Activated effector memory CD4-positive, alpha-beta T cell treated with anti-CD3 and anti-CD28 coated beads, Interleukin-2, amount 50 U/mL, for 16 hours (primary cell): Measurements from ENCODE around the gene TMEM108.

Experiments used
- DNase-seq: peaks from one replicate; pipeline ENCODE4 v3.0.0-alpha.2; 2020

TMEM108 gene

DNA sequence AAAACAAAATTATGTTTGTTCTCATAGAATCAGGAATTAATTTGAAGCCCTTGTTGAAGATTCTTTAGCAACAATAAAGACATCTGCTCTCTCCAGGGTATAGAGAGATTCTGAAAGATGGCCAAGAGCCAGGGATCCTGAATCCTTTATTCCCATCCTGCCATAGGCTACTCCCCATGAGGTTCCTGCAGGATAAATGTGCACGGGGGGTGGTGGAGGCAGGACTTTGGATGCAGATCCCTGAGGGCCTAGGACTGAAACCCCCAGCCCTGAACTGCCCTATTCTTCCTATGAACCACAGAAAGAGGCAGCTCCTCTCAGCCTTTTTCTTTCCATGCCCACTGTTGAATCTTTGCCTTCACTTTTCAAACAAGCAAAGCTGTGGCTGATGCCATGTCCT, 17.1 kb downstream of the TMEM108 start:
- no peak for DNase-seq

DNA sequence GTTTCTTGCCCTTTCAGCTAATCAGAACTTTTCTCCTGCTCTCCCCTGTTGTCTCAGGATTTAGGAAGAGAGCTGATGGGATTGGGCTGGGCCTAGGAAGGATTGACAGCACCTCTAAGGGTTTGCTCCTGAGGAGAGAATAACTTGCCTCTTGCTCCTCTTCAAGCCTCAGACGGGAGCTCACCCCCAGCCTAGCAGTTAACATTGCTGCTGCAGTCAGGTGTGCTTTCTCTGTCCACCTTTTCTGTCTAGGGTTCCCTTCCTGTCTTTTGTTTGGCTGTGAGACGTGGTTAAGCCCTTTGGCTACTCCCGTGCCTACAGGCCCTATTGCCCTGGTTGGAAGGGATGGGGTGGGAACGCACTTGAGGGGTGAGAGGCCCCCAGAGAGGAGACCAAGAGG, 20.1 kb downstream of the TMEM108 start:
- DNase-seq, result no peak

DNA sequence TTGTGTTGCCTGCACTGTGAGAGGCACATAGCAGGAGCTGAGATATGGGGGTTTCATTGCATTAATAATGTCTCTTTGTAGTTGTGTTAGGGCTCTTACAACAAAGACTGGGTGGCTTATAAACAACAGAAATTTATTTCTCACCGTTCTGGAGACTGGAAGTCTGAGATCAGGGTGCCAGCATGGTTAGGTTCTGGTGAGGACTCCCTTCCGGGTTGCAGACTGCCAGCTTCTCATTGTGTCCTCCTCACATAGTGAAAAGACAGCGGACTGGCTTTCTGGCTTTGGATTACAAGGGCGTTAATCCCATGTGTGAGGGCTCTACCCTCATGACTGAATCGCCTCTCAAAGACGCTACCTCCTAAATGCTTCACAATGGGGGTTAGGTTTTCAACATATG, 20.6 kb downstream of the TMEM108 start:
- DNase-seq, result no peak

DNA sequence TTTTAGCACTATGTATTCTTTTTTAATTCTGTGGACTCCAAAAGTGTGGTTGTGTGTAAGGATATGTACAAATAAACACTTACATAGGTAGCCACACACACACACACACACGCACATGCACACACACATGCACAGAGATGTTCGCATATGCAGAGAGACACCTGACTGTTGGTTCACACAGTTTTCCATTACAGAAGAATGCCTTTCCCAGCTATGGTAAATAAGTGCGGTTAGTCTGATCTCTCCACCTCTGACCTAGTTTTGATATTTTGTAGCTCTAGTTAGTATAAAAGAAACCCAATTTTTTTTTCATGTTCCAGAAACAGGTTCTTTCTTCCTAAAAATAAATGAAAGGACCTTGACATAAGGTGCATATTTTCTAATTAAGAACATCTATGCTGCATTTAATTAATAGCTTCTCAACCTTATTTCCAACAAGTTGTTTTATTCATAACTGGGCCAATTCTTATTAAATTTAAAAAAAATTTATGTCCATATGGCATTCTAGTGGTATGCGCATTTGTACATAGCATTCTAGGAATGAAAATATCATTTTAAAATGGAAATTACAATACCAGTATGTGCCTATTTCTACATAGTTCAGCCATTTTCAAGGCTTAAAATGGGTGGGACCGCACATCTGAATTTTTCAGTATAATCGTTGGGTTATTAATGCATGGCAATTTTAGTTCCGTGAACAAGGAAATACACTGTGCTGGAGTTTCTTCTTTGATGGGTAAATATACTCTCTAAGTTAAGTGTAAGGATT, 27.2 kb downstream of the TMEM108 start:
- DNase-seq, result no peak

DNA sequence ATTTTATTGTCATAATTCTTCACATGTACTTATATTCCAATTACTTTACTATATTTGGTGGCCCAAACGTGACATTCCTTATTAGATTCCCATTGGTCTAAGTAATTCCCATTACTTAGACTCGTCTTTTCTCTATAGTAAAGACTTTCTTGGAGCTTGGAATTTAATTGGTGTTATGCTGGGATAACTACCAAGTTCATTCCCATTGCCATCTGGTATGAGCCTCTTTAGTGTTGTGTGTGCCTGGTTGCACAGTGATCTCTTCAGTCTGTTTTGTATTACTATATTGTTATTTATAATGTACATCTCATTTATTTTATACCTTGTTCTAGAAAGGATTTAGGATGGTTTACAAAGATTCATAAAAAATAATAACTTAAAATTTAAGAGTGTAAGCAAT, 27.8 kb downstream of the TMEM108 start:
- no peak for DNase-seq

DNA sequence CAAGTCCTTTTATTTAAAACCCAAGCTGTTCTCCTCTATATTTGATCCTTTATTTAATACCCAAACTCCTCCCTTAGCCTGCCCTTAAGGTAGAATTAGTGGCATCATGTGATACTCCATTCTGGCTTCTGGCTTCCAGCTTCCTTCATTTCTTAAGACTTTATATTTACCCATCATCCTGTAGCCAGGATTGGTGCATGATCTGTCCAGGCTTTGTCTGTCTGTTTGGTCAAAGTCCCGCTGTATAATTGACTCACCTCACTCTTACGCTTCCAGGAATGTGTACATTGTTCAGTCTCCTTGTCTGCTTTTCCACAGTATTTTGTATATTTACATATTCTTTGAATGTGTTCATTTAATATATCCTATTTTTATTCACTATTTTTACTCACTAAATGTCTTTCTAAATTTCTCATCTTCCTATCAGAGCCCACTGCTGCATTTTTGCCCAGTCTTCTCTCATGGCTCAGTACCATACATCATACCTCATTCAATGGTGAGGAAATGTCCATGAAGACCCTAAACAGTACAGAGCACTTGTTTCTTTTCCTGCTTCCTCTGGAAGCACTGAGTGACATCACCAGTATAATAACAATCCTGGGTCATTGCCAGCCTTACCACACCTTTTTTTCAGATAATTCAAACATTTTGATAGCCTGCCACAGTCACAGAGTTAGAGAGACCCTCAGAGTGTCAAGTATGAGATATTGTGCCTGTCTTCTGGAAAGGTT, 31.5 kb downstream of the TMEM108 start:
- no peak for DNase-seq

DNA sequence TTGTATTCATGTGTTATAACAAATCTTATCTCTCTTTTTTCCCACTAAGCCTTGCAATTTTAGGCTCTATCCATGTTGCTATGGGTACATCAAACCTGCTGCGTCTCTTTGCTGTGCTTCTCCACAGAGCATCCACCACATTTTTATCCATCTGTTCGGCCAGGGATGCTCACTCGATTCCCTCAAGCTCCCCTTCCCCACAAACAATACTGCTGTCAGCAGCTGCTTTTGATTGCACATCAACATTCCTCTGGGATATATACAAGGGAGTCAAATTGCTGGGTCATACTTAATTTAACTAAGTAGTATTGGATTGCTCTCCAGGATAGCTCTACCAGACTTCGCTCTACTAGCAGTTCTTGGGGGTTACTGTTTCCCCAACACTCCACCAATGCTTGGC, 36.8 kb downstream of the TMEM108 start:
- no peak for DNase-seq

DNA sequence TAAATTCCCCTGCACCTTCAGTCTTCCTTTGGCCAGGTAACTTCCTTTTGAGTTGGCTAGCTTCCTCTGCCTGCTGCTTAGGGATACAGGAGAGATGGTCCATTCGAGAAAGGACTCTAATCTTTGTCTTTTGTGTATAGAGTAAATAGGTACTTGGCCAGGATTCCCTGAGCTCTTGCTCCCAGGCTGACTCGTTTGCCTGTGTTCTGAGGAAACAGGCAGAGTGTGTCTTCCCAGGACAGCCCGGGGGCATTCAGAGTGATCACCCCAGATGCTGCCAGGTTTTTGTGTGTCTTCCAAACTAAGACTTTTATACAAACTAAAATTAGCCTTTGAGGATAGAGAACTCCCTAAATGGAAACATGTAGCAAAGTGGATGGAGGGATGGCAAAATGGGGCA, 39.5 kb downstream of the TMEM108 start:
- no peak for DNase-seq

DNA sequence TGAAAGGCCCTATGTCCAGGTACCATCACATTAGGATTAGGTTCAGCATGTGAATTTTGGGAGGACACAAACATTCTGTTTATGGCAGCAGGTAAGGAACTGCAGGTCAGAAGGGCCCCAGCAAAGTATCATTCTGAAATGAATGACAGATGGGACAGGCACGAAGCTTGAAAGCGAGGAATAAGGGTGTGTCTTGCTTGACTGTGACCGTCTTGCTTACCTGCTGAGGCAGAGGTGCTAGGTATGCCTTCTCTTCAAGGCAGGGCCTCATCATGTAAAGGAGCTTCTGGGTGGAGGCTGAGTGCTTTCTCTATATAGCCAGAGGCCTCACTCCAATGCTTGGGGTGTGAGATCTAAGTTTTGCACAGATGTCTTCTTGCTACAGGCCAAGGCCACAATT, 41.4 kb downstream of the TMEM108 start:
- no peak for DNase-seq

DNA sequence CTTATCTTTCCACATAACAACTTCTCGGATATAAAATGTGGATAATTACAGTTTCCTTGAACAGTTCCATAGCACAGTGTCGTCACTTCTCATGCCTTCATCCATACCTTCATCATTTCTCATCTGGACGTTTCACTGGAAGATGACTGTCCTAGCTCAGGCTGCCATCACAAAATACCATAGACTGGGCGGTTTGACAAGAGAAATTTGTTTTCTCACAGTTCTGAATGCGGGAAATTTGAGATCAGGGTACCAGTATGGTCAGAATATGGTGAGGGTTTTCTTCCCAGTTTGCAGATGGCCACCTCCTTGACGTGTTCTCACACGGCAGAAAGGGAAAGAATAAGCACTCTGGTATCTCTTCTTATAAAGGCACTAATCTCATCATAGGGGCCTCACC, 42.8 kb downstream of the TMEM108 start:
- DNase-seq, result no peak

DNA sequence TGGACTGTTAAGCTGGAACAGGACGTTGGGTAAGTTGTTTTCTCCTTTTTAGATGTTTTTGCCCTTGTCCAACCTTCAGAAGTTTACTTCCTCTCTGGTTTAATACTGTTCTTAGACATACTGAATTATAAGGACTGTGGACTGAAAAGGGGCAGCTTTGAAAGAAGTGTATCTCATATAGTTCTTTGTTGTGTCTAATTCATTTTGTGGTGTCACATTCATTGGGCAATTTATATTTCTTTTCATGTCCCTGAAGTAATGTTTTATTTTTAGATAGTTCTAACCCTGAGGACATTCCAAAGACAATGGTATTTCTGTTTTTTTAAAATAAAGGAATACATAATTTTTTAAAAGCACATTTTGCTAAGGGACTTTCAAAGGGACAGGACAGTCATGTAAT, 45.2 kb downstream of the TMEM108 start:
- DNase-seq, result no peak

DNA sequence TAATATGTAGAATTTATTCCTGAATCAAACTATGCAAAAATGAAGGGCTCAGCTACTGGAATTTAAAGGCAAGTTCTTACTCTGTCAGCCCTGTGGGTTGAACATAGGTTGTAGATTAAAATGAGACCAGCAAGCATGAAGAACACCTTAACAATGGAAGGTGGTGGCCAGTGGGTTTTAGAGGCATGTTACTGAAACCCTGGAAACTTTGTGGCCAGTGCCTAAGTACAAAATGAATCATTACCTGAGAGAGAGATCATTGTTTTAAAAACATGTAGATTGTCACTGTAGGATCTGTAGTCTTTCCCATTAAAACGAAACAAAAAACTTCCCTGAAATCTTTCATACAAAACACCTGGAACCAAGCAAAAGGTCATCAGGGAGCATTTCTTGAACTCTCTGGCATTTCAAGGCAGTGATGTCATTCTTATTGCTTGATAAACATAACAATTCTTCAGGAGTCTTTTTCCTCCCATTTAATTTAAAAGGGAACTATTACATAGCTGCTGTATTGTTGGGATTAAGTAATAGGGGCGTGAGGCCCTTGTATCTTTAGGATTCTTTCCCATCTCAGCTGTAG, 51.8 kb downstream of the TMEM108 start:
- no peak for DNase-seq

DNA sequence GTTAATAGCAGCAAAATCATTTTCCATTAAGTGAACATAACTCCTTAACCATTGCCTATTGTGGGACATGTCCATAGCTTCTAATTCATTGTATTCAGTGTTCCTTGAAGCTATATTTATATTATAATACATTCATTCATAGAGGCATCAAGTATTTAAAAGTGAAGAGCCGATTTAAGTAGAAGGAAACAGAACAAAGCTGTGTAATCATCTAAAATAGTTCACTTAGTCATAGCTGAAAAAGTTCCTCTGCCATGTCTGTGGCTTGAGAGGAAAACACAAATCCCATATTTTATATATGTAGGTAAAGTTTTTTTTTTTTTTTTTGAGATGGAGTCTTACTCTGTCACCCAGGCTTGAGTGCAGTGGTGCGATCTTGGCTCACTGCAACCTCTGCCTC, 54.5 kb downstream of the TMEM108 start:
- no peak for DNase-seq

DNA sequence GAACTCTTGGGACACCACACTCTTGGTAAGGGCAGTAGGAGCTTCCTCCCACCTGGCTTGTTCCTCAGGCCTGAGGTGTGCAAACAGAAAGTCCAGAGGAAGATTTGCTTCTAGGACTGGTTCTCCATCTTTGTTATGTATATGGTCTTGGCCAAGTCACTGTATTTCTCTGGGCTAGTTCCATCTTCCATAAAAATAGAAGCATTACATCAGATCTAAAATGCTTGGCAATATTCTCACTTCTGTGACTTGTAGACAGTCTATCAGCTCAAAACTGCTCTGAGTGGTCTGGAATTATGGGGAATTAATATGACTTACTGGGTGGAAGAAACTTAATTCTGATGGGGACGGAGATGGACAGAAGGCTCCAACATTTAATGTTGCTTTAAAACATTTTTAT, 55.2 kb downstream of the TMEM108 start:
- no peak for DNase-seq

DNA sequence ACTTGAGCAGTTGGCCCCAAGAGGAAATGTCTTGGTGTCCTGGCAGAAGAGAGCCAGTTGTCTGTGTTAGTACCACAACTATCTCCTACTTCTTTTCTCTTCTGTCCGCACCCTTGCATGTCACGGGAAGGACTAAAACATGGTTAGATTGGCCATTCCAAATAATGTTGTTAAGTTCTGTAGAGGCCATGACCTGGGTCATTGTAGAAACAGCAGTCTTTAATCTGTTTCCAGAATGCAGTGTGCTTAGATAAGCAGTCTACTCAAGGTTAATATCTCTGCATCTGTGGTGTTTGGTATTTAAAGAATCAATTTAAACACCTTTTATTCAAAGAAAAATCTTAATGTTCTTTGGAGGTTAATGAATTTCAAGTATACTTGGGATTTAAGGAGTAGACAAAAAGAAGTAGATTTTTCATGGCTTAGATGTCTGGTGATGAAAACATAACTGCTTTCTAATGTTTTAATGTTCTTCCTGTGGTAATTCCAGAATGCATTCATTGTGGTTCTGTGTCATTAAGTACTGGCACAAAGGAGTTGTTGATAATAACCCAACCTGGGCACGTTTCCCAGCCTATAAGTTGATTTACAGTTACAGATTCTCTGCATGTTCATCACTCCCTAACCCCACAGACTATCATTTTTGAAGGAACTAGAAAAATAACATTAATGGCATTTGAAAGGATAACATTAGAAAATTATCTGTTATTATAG, 58.9 kb downstream of the TMEM108 start:
- DNase-seq, result no peak

DNA sequence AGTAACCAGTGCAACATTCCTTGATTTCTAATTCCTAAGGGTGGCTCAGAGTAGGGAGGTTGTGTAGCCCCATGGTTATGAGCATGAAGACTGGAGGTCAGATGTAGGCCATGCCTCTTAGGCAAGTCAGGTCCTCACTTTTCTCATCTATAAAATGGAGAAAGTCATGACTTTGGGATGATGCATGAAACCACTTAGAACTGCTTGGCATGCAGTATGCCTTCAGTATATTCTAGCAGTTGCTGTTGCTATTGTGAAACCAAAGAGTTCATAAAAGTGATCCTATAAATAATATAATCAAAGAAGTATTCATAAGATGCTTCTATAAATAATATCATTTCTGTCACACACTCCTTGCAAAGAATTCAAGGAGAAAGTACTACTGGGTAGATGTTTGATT, 65.5 kb downstream of the TMEM108 start:
- no peak for DNase-seq

DNA sequence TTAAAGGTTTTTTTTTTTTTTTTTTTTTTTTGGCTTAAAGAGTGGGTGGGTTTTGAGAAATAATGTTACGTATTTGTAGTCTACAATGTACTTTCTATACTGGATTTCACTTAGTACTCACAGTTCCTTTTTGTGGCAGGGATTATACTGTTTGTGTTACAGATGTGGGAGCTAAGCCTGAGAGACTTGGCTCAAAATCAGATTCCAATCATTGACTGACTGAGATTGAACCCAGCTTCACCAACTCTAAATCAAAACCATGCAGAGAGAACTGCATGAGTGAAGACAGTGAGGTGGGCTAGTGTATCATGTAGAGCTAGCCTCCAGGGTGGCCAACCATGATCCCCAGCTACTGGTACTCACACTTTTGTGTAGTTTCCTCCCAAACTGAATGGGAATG, 68.0 kb downstream of the TMEM108 start:
- DNase-seq, result no peak

DNA sequence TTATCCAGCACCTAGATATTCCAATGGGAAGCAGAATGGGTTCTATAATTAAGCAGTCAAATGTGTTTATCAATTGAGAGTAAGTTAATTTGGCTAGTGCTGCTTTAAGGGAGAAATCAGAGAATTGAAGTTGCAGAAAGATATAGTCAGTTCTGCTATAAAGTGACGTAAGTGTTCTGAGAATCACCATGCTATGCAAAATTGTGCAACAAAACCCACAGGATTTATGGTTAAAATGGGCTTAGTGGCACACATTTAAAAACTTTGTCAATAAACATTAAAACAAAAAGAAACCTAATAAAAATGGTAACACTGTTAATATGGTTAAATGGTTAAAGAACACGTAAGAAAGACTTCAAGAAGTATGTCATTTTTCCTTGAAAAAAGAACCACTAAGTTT, 74.5 kb downstream of the TMEM108 start:
- DNase-seq, result no peak

DNA sequence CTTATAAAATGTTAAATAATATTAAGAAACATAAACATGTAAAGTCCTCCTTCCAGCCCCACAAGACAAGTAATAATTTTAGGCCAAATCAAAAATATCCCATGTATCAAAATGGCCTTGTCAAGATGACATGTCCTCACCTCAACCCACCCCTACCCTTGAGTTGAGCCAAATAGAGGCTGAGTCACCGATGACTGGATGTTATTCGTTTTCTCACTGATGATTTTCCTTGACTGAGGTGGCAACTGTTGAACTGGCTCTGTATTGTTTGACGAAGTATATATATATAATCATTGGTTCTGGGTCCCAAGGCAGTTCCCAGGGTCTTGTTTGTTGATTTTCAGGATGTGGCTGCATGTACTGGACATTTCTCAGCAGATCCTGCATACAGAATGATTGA, 75.3 kb downstream of the TMEM108 start:
- DNase-seq, result no peak

DNA sequence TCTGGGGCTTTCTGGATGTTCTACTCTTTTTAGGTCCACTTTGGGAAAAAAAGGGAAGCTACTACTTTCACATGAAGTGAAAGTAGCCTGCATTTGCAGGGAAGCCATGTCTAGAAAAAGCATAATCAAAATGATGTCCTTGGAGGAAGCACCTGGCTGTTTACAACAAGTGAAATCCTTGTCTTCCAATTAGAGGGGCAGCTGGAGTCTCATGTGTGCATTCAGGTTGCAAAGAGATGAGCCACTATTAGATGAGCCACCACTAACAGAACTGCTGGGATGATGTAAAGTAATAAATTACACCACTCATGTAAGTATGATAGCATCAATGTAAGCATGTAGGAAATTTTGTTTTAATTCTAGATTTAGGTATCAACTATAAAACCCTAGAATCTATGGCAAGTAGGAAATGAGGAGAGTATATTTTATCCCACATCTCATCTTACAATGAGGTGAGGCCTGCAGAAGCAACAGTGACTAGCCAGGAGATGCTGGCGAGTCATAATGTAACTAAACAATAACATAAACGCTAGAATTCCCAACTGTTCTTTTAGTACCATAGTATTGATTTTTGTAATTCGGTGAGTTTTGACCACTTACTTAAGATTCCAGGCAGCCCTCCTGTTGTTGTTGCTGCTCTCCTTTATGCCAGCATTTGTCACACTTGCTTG, 75.9 kb downstream of the TMEM108 start:
- no peak for DNase-seq

DNA sequence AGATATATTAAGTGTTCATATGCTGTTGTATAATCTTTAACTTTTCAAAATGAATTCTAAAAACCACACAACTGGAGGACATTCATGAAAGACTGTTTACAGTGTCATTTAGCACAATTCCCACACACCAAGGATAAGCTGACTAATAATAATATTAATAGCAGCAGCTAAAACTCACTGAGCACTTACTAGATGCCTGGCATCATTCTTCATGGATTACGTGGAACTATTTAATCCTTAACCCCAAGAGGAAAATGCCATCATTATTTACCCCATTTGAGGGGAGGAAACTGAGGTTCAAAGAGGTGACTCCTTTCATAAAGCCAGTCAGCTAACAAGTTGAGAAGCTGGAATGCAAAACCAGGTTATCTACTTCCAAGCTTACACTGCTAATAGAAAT, 77.0 kb downstream of the TMEM108 start:
- DNase-seq, result no peak

DNA sequence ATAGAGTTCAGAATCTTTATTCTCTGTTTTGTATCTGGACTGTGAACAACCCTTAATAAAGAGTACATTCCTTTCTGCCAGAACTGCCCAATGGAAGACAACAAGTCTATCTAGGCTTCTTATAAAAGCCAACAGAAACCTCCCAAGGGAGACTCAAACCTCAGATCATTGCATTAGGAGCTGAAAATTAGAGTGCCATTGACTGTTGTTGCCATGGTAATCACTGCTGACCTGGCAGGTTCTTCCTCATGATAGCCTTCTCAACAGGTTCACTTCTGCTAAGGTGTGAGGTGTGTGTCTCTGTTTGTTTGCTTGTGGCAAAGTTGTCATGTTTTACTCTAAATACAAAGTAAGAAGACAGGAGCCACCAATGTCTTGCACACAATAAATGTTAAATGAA, 79.2 kb downstream of the TMEM108 start:
- no peak for DNase-seq

DNA sequence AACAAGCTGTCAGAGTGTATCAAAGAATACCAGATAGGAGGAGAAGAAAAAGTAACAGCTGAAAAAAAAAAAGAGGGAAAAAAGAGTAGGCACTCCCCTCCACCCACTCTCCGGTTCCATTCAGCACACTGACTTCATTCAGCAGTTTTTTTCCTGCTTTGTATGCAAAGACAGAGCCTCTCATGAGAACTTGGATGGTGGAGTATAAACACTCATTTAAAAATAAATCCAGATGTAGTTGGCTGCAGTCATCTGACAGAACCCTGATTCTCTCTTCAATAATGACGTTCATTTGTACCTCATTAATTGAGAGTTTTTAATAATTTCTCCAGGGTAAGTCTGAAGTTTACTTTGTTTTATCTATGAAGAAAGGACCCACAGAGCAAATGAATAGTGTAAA, 81.0 kb downstream of the TMEM108 start:
- DNase-seq, result no peak
